IPS DF 4.7 (cell line): ENCODE results near the gene ZRANB3.
"Not testable (repeated sequence)": the region's sequence is repeated elsewhere in the genome, so short reads cannot be mapped to it uniquely, and the experiment has no call there.

Experiments used
- DNase-seq: peaks from one replicate; pipeline ENCODE4 v3.0.0-alpha.2; 2013; ENCODE audit warnings: low spot score; ENCODE audit errors: extremely low read depth

The ZRANB3 gene

GRCh38 chr2:135490376-135490775 lies 40.6 kb downstream of the ZRANB3 start:
- no peak for DNase-seq

GRCh38 chr2:135485441-135485840 lies 45.6 kb downstream of the ZRANB3 start:
- no peak for DNase-seq

GRCh38 chr2:135475128-135475527 lies 55.9 kb downstream of the ZRANB3 start:
- DNase-seq, result no peak

- DNase-seq, result no peak
These were observed 57.5 kb downstream of the ZRANB3 start for GRCh38 chr2:135473567-135473966.

- DNase-seq, result no peak
These were observed 59.9 kb downstream of the ZRANB3 start for GRCh38 chr2:135471106-135471505.

- DNase-seq, result no peak
These were observed 73.7 kb downstream of the ZRANB3 start for GRCh38 chr2:135457279-135457678.

GRCh38 chr2:135456835-135457234 lies 74.2 kb downstream of the ZRANB3 start:
- no peak for DNase-seq

GRCh38 chr2:135456431-135456830 lies 74.6 kb downstream of the ZRANB3 start:
- no peak for DNase-seq

- DNase-seq, result no peak
These were observed 76.4 kb downstream of the ZRANB3 start for GRCh38 chr2:135454608-135455007.

- not testable (repeated sequence) for DNase-seq
These were observed 78.0 kb downstream of the ZRANB3 start for GRCh38 chr2:135453027-135453426.

- no peak for DNase-seq
These were observed 79.1 kb downstream of the ZRANB3 start for GRCh38 chr2:135451966-135452365.

- DNase-seq, result not testable (repeated sequence)
These were observed 88.0 kb downstream of the ZRANB3 start for GRCh38 chr2:135443013-135443412.

- not testable (repeated sequence) for DNase-seq
These were observed 95.9 kb downstream of the ZRANB3 start for GRCh38 chr2:135435155-135435554.

- DNase-seq, result no peak
These were observed 106.2 kb downstream of the ZRANB3 start for GRCh38 chr2:135424849-135425248.

GRCh38 chr2:135422898-135423297 lies 108.1 kb downstream of the ZRANB3 start:
- no peak for DNase-seq

- no peak for DNase-seq
These were observed 119.4 kb downstream of the ZRANB3 start for GRCh38 chr2:135411646-135412045.

- no peak for DNase-seq
These were observed 121.6 kb downstream of the ZRANB3 start for GRCh38 chr2:135409436-135409835.

- DNase-seq, result not testable (repeated sequence)
These were observed 134.8 kb downstream of the ZRANB3 start for GRCh38 chr2:135396259-135396658.

- DNase-seq, result no peak
These were observed 144.0 kb downstream of the ZRANB3 start for GRCh38 chr2:135386993-135387392.

GRCh38 chr2:135378591-135378990 lies 152.4 kb downstream of the ZRANB3 start:
- no peak for DNase-seq

- DNase-seq, result no peak
These were observed 157.3 kb downstream of the ZRANB3 start for GRCh38 chr2:135373702-135374101.

GRCh38 chr2:135349941-135350340 lies 181.1 kb downstream of the ZRANB3 start:
- DNase-seq, result no peak

GRCh38 chr2:135348096-135348704 lies 182.8 kb downstream of the ZRANB3 start:
- DNase-seq, result not testable (repeated sequence)

GRCh38 chr2:135337071-135337470 lies 193.9 kb downstream of the ZRANB3 start:
- DNase-seq, result no peak
